GM12892 (cell line): ENCODE results near the gene NTRK3.

Experiments
- POLR2AphosphoS5 ChIP-seq: IDR thresholded peaks from 2 replicates; pipeline ENCODE4 v1.6.1; 2011; ENCODE audit warnings: low read depth, low read length, control low read depth
- TAF1 ChIP-seq: IDR thresholded peaks from 2 replicates; pipeline ENCODE4 v1.6.1; 2011; ENCODE audit warnings: low read depth, mild to moderate bottlenecking, control low read depth, low read length, borderline replicate concordance

- TF ChIP-seq POLR2AphosphoS5 (no peak), TAF1 (no peak)
Observed at GRCh38 chr15:88144921-88145653, 111.5 kb downstream of the NTRK3 start.
